ENCODE data around the gene OR2D3. TPM values are rescaled to one million over a fixed set of nuclear protein-coding genes. Genes with fewer than 3 reads are reported as not detected.

The OR2D3 gene, protein sequence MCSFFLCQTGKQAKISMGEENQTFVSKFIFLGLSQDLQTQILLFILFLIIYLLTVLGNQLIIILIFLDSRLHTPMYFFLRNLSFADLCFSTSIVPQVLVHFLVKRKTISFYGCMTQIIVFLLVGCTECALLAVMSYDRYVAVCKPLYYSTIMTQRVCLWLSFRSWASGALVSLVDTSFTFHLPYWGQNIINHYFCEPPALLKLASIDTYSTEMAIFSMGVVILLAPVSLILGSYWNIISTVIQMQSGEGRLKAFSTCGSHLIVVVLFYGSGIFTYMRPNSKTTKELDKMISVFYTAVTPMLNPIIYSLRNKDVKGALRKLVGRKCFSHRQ
- total RNA-seq (not detected), polyA plus RNA-seq (not detected)
- long read RNA-seq, donor 1 = 0 reads
- long read RNA-seq, donor 2 = 0 reads
- long read RNA-seq, donor 3 = 0 reads
- long read RNA-seq, donor 4 = 0 reads
- long read RNA-seq, donor 5 = 0 reads
- long read RNA-seq, donor 6 = 0 reads
- long read RNA-seq, donor 7 = 0 reads
- long read RNA-seq, donor 8 = 0 reads
- long read RNA-seq, donor 9 = 0 reads
- long read RNA-seq, donor 10 = 0 reads

GRCh38 chr11:6920702-6921101 is at the start of gene OR2D3:
Gene OR2D3, plus strand, starts transcription at chr11:6921002. Its CDS starts 0 bp downstream, at chr11:6921002.
- intact Hi-C loops (cut with DNase I; ENCODE audit: low total_unique reads) = no loop called here
- Histone ChIP-seq H3K27me3 (no peaks in the 10 kb centered on the region), H3K27ac (no peak within 1 kb of the TSS), H3K4me3 (no peak within 1 kb of the TSS), H3K36me3 (no peaks in the 10 kb centered on the region), H3K4me1 (no peaks in the 10 kb centered on the region), H3K9me3 (peaks cover 0 to 4% (median 0%) of the 10 kb centered on the region in 4 donors)
- DNase-seq = no peak
- WGBS, 5 donors = 88 to 97% (median 89%) methylated on average over 1 of the region's 1 CpG
- TF ChIP-seq EP300 (IDR thresholded peaks at IDR 0.05) = no peak
- TF ChIP-seq POLR2AphosphoS5 (IDR thresholded peaks at IDR 0.05) = no peak
- no peak for TF ChIP-seq POLR2A (IDR thresholded peaks at IDR 0.05)
- TF ChIP-seq, protein P1, sequence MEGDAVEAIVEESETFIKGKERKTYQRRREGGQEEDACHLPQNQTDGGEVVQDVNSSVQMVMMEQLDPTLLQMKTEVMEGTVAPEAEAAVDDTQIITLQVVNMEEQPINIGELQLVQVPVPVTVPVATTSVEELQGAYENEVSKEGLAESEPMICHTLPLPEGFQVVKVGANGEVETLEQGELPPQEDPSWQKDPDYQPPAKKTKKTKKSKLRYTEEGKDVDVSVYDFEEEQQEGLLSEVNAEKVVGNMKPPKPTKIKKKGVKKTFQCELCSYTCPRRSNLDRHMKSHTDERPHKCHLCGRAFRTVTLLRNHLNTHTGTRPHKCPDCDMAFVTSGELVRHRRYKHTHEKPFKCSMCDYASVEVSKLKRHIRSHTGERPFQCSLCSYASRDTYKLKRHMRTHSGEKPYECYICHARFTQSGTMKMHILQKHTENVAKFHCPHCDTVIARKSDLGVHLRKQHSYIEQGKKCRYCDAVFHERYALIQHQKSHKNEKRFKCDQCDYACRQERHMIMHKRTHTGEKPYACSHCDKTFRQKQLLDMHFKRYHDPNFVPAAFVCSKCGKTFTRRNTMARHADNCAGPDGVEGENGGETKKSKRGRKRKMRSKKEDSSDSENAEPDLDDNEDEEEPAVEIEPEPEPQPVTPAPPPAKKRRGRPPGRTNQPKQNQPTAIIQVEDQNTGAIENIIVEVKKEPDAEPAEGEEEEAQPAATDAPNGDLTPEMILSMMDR (IDR thresholded peaks at IDR 0.05) = no peak

GRCh38 chr11:6871278-6871677 is 49.5 kb upstream of the OR2D3 start:
- intact Hi-C loops (cut with DNase I; ENCODE audit: low total_unique reads) = no loop called here
- DNase-seq = no peak
- H3K4me3 ChIP-seq = no peak overlapping the region
- TF ChIP-seq, protein P1 (IDR thresholded peaks at IDR 0.05) = no peak
- no peak for TF ChIP-seq POLR2A (IDR thresholded peaks at IDR 0.05)
- TF ChIP-seq EP300 (IDR thresholded peaks at IDR 0.05) = no peak
- TF ChIP-seq POLR2AphosphoS5 (IDR thresholded peaks at IDR 0.05) = no peak
- no peak overlapping the region for H3K27ac ChIP-seq
- no peaks in the 10 kb centered on the region for H3K36me3 ChIP-seq
- no peaks in the 10 kb centered on the region for H3K4me1 ChIP-seq
- H3K9me3 ChIP-seq = no peaks in the 10 kb centered on the region
- no peaks in the 10 kb centered on the region for H3K27me3 ChIP-seq
- WGBS, 5 donors = 68 to 97% (median 91%) methylated on average over 1 of the region's 1 CpG

GRCh38 chr11:6875761-6876160 is 45.0 kb upstream of the OR2D3 start:
- no peaks in the 10 kb centered on the region for H3K36me3 ChIP-seq
- no peak overlapping the region for H3K27ac ChIP-seq
- H3K4me3 ChIP-seq = no peak overlapping the region
- peaks cover 0 to 11% (median 5%) of the 10 kb centered on the region in 4 donors for H3K9me3 ChIP-seq
- no peaks in the 10 kb centered on the region for H3K27me3 ChIP-seq
- no peak for DNase-seq
- intact Hi-C loops (cut with DNase I; ENCODE audit: low total_unique reads) = no loop called here
- no peaks in the 10 kb centered on the region for H3K4me1 ChIP-seq
- WGBS, 5 donors = 76 to 93% (median 81%) methylated on average over 2 of the region's 2 CpGs
- TF ChIP-seq POLR2AphosphoS5 (IDR thresholded peaks at IDR 0.05) (no peak), EP300 (IDR thresholded peaks at IDR 0.05) (no peak), POLR2A (IDR thresholded peaks at IDR 0.05) (no peak)
- TF ChIP-seq, protein P1 (IDR thresholded peaks at IDR 0.05) = no peak

- no peaks in the 10 kb centered on the region for H3K27me3 ChIP-seq
- peaks cover 0 to 11% (median 5%) of the 10 kb centered on the region in 4 donors for H3K9me3 ChIP-seq
- no peak within 1 kb of the TSS for H3K27ac ChIP-seq
- 88 to 100% (median 95%) methylated on average over 1 of the region's 1 CpG for WGBS, 5 donors
- no peaks in the 10 kb centered on the region for H3K4me1 ChIP-seq
- H3K4me3 ChIP-seq = no peak within 1 kb of the TSS
- DNase-seq = no peak
- TF ChIP-seq POLR2A (IDR thresholded peaks at IDR 0.05) = no peak
- TF ChIP-seq, protein P1 (IDR thresholded peaks at IDR 0.05) = no peak
- no peak for TF ChIP-seq POLR2AphosphoS5 (IDR thresholded peaks at IDR 0.05)
- TF ChIP-seq EP300 (IDR thresholded peaks at IDR 0.05) = no peak
- no peaks in the 10 kb centered on the region for H3K36me3 ChIP-seq
- intact Hi-C loops (cut with DNase I; ENCODE audit: low total_unique reads) = no loop called here
These were observed 44.5 kb upstream of the OR2D3 start, which contains the start of gene OR10A4 for GRCh38 chr11:6876325-6876724. Gene OR10A4, plus strand, starts transcription at chr11:6876625. Its CDS starts 23 bp downstream, at chr11:6876648.
